GM19023 (cell line): Measurements from ENCODE around the gene HNRNPUL2.

ENCODE experiments used
- ATAC-seq: cut with Tn5 transposase; IDR thresholded peaks from one replicate; pipeline ENCODE4 v1.9.1; 2021; ENCODE audit warnings: mild to moderate bottlenecking, moderate library complexity; ENCODE audit not compliant: unreplicated experiment

HNRNPUL2 gene

DNA sequence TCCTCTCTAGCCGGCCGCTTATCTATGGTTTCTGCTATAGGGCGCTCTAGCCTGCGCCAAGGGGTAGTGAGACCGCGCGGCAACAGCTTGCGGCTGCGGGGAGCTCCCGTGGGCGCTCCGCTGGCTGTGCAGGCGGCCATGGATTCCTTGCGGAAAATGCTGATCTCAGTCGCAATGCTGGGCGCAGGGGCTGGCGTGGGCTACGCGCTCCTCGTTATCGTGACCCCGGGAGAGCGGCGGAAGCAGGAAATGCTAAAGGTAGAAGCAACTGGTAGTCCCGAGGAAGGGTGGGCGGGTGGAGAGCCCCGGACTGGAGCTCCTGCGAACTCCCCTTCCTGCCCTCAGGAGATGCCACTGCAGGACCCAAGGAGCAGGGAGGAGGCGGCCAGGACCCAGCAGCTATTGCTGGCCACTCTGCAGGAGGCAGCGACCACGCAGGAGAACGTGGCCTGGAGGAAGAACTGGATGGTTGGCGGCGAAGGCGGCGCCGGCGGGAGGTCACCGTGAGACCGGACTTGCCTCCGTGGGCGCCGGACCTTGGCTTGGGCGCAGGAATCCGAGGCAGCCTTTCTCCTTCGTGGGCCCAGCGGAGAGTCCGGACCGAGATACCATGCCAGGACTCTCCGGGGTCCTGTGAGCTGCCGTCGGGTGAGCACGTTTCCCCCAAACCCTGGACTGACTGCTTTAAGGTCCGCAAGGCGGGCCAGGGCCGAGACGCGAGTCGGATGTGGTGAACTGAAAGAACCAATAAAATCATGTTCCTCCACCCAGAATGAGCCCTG is 55.5 kb downstream of the HNRNPUL2 start, which contains the start of the genes LBHD1 and UQCC3:
Gene LBHD1 (minus strand): TSS at position 660 of the 782 bp plus-strand sequence. CDS start 2,236 bp downstream, outside the sequence.
Gene UQCC3 (plus strand): TSS at position 66 of the 782 bp plus-strand sequence. CDS start 73 bp downstream, at position 139.
- ATAC-seq = peak; percentile 68

DNA sequence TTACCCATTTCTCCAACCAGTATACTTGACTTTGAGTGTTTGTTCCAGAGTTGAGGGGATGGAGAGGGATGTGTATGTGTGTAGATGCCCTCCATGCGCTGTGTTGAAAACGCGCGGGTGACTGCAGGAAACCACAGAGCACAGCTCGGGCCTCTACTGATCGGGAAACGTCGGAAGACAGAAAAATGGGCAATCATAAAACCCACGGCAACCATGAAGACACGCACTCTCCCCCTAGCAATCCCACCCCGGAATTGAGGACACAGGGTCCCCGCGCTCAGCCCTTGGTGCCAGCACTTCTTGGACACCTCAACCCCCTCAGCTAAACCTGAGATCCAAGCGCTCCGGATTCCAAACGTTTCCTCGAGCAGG is 56.0 kb downstream of the HNRNPUL2 start:
- no peak for ATAC-seq

DNA sequence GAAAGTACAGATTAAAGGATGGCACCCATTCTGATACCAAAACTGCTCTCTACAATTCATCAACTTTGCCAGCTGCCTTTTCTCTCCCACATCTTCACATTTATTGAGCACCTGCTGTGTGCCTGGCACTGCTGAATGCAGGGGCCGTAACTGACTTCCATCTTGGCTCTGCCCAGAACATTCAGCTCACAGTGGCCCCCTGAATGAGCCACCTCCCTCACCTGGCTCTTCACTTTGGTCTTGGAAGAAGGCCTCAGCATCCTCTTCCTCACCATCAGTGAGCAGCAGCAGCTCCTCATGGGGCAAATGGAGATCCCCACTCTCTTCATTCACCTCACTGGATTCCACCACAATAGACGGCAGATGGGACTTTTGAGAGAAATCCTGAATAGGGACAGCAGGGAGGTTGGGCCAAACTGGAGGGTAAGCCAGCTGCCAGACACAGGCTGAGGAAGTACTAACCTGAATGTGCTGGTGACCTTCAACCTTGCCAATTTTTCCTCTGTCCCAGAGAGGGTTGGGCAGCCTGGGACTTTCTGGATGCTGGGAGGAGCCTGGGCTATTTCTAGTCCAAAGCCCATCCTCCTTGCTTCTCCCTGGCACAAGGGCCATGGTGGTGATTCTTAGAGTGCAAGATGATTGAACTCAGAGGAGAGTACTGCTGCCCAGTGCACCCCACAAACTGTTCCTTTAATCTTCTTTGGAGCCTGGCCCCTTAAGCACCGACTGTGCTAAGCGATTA is 57.7 kb downstream of the HNRNPUL2 start:
- no peak for ATAC-seq

DNA sequence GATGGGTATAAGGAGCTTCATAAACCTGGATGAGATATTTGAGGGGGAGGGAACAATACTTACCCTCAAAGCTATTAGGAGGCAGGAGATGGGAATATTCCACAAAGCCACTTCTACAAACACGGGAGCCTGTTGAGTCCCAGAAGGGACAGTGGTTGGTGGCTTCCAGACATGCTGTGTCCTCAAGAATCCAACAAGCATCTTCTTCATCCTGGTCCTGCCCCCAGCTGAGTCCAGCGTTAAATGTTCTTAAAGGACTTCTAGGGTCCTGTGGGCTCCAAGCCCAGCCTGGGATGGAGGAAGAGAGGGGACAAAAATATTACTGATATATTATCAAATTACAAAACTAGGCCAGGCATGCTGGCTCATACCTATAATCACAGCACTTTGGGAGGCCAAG is 59.8 kb downstream of the HNRNPUL2 start:
- ATAC-seq = no peak

DNA sequence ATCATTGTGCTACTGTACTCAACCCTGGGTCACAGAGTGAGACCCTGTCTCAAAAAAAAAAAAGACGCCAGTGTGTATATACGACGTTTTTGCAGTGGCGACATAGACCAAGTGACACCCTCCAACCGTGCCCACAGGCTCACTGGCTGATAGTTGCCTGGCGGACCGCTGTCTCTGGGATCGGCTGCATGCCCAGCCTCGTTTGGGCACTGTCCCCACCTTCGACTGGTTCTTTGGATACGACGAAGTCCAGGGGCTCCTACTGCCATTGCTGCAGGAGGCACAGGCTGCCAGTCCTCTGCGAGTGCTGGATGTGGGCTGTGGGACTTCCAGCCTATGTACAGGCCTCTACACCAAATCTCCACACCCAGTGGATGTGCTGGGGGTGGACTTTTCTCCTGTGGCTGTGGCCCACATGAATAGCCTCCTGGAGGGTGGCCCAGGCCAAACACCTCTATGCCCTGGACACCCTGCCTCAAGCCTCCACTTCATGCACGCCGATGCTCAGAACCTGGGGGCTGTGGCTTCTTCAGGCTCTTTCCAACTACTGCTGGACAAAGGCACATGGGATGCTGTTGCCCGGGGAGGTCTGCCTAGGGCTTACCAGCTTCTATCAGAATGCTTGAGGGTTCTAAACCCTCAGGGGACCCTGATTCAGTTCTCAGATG is 60.9 kb downstream of the HNRNPUL2 start:
- no peak for ATAC-seq

DNA sequence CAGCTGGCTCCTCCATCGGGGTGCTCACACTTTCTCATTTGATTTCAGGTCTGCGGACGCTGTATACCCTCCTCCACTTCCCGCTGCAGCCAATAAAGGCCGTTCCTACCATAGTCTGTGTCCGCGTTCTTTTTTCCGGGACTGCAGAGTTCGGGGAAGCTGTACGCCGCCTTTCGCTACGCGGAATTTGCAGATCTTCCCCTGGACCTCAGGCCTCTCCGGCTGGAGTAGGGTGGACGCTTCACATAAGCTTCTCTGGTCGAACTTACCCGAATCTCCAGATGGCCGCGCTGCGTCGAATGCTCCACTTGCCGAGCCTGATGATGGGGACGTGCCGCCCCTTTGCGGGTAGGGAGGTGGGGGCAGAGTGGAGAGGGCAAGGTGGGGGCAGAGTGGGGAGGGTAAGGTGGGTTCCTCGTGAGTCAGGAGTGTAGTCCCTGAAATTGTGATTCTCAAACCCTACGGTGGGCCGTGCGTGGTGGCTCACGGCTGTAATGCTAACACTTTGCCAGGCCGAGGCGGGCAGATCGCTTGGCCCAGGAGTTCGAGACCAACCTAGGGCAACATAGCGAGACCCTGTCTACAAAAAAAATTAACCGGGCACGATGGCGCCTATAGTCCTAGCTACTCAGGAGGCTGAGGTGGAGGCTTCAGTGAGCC is 61.5 kb downstream of the HNRNPUL2 start:
- ATAC-seq = peak; percentile 31

DNA sequence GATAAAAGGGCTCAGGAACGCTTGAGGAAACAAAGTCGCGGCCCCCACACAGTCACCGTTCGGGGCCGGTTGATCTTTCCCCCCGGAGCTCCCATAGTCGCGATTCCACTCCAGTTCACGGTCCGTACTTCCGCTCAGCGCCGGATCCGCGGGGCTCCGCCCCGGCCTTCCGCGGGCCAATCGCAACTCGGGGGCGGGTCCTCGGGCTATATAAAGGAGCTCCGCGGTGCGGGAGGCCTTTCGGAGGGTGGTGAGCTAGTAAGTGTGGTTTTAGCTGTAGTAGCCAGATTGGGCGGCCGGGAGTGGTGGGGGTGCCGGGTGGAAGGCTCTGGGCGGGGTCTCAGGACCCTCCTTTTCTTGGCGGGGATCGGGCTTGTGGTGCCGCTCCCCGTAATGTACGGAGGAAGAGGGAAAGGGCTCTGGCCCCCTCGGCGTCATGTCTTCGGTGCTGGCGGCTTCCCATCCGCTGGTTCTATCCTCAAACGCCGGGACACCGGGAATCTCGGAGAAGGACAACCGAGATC is 62.1 kb downstream of the HNRNPUL2 start, which contains the start of the genes C11orf98 and CSKMT:
Gene C11orf98 (minus strand): TSS at position 136 of the 524 bp plus-strand sequence. CDS start 41 bp downstream, at position 95.
Gene CSKMT (plus strand): TSS at position 238 of the 524 bp plus-strand sequence. CDS start 568 bp downstream, outside the sequence.
- ATAC-seq = peak; percentile 86

DNA sequence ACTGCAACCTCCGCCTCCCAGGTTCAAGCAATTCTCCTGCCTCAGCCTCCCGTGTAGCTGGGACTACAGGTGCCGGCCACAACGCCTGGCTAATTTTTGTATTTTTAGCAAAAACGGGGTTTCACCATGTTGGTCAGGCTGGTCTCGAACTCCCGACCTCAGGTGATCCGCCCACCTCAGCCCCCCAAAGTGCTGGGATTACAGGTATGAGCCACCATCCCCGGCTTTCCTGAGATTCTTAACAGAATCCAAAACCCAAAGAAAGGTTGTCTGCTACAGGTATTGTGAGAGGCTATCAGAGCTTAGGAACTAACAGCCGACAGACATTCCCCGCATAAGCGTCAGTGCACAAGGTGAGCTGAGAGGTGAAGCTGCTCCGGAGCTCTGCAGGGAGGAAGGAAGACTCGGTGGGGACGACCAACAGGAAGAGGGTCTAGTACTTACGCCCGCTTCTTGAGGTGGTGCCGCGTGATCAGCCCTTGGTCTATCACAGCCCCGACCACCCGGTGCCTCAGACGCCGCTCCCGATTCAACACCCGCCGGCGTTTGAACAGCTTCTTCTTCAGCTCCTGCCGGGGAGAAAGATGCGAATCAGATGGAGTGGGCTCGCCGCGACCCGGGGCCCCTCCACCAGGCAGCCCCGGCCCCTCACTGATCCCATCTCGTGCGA is 62.7 kb downstream of the HNRNPUL2 start:
- peak; percentile 43 for ATAC-seq
